Central memory CD4-positive, alpha-beta T cell (primary cell): ENCODE data around the gene UMODL1.
A peak's percentile ranks its signal among the peaks of the same experiment; 100 is the strongest.
"Not testable (repeated sequence)": the region's sequence is repeated elsewhere in the genome, so short reads cannot be mapped to it uniquely, and the experiment has no call there.

ENCODE experiments used
- DNase-seq: peaks from one replicate; pipeline ENCODE4 v3.0.0; 2022

Gene UMODL1

GRCh38 chr21:42061195-42061985 lies 9.7 kb upstream of the UMODL1 start:
- DNase-seq = peak; percentile 7

- DNase-seq = no peak
Measured at GRCh38 chr21:42061986-42062235, 9.2 kb upstream of the UMODL1 start.

GRCh38 chr21:42062236-42063022 lies 8.7 kb upstream of the UMODL1 start:
- DNase-seq = peak; percentile 96

GRCh38 chr21:42063191-42063570 lies 7.9 kb upstream of the UMODL1 start:
- DNase-seq = no peak

GRCh38 chr21:42063571-42064521 lies 7.3 kb upstream of the UMODL1 start:
- DNase-seq = peak; percentile 60

GRCh38 chr21:42066521-42066920 lies 4.6 kb upstream of the UMODL1 start:
- DNase-seq = no peak

GRCh38 chr21:42067531-42068255 lies 3.4 kb upstream of the UMODL1 start:
- DNase-seq = no peak

GRCh38 chr21:42068256-42068545 lies 2.9 kb upstream of the UMODL1 start:
- no peak for DNase-seq

- DNase-seq = no peak
Measured at GRCh38 chr21:42068592-42068991, 2.5 kb upstream of the UMODL1 start.

GRCh38 chr21:42069327-42069726 lies 1.8 kb upstream of the UMODL1 start:
- DNase-seq = no peak

- DNase-seq = no peak
Measured at GRCh38 chr21:42069843-42070242, 1.3 kb upstream of the UMODL1 start.

- DNase-seq = no peak
Measured at GRCh38 chr21:42073145-42074099, 2.3 kb downstream of the UMODL1 start.

- DNase-seq = no peak
Measured at GRCh38 chr21:42075686-42076471, 4.8 kb downstream of the UMODL1 start.

GRCh38 chr21:42077685-42078238 lies 6.6 kb downstream of the UMODL1 start:
- DNase-seq = not testable (repeated sequence)

- DNase-seq = not testable (repeated sequence)
Measured at GRCh38 chr21:42078247-42079007, 7.3 kb downstream of the UMODL1 start.

GRCh38 chr21:42079008-42079938 lies 8.2 kb downstream of the UMODL1 start:
- DNase-seq = no peak

- no peak for DNase-seq
Measured at GRCh38 chr21:42079939-42080787, 9.0 kb downstream of the UMODL1 start.

- DNase-seq = no peak
Measured at GRCh38 chr21:42080788-42081083, 9.6 kb downstream of the UMODL1 start.
